Transverse colon (tissue), 4 donors: ENCODE data around the gene CAPN5. TPM values are rescaled to one million over a fixed set of nuclear protein-coding genes. Genes with fewer than 3 reads are reported as not detected.

Source experiments
- DNase-seq: peaks from one replicate; pipeline ENCODE4 v3.0.0-alpha.2; 2019
- H3K27ac ChIP-seq, 4 donors: fragments of 200-600 bp; sonication (generic); 2 replicates each; pipeline ENCODE4 v1.5.1; 2016 to 2018; ENCODE audit warnings: inconsistent platforms in 4 of 4
- H3K27me3 ChIP-seq: fragments of 200-600 bp; sonication (generic); 2 replicates; pipeline ENCODE4 v1.5.1; 2017; ENCODE audit warnings: inconsistent platforms
- H3K36me3 ChIP-seq, 4 donors: fragments of 200-600 bp; sonication (generic); 2 replicates each; pipeline ENCODE4 v1.5.1; 2017 to 2019; ENCODE audit warnings: inconsistent platforms in 4 of 4
- H3K4me1 ChIP-seq, 4 donors: fragments of 200-600 bp; sonication (generic); 2 replicates each; pipeline ENCODE4 v1.5.1; 2017 to 2020; ENCODE audit warnings: inconsistent platforms in 4 of 4
- H3K4me3 ChIP-seq, 4 donors: fragments of 200-600 bp; sonication (generic); 1 replicate in 1 of 4; 2 replicates in 3 of 4; pipeline versions ENCODE4 v1.5.1 to v1.6.1; 2017 to 2019; ENCODE audit warnings: inconsistent platforms in 4 of 4
- H3K9me3 ChIP-seq, 2 donors: fragments of 200-600 bp; sonication (generic); 2 replicates each; pipeline ENCODE4 v1.5.1; 2017 to 2019; ENCODE audit warnings: inconsistent platforms in 2 of 2
- EP300 ChIP-seq: sonication (generic); formaldehyde crosslinking; IDR thresholded peaks from one replicate; pipeline ENCODE4 v1.6.1; 2017; ENCODE audit warnings: antibody characterized with exemption, low read depth
- POLR2A ChIP-seq: fragments of 450-650 bp; IDR thresholded peaks from one replicate; pipeline ENCODE4 v1.6.1; 2016; ENCODE audit warnings: antibody characterized with exemption, mild to moderate bottlenecking, moderate library complexity
- POLR2AphosphoS5 ChIP-seq, 3 donors: sonication (generic); formaldehyde crosslinking; IDR thresholded peaks; one replicate each; pipeline ENCODE4 v1.6.1; 2016; ENCODE audit warnings: antibody characterized with exemption in 3 of 3
- WGBS, 2 donors: methylation state at CpG; one replicate each; pipeline ENCODE4 v1.1.5; 2018; ENCODE audit warnings: low coverage in 1 of 2; 5-methylcytosine and 5-hydroxymethylcytosine counted together
- in situ Hi-C, 4 donors: fragments of 200-750 bp; cut with MboI; loops; one replicate each; pipeline versions ENCODE4 v1.15.0 to v1.15.1; 2017; ENCODE audit warnings: low sequenced_read_pairs in 3 of 4, low pct_ligation_motif_present in 1 of 4, low pct_unique_long_range_greater_than_20kb in 1 of 4
- intact Hi-C: fragments of 100-400 bp; cut with DNase I; formaldehyde crosslinking; loops from one replicate; pipeline ENCODE4 v1.15.1; 2023; ENCODE audit warnings: low total_unique reads
- total RNA-seq, 4 donors: library from RNA; depleted of rRNA; stranded (reverse); fragments of >200 nt; gene quantifications; one replicate each; pipeline ENCODE4 v1.1.0, GENCODE V29; 2016
- TF ChIP-seq, protein P1 (sequence below), 5 experiments: fragments of 200-600 bp in 3 of 5; fragments of 450-650 bp in 2 of 5; sonication (generic) in 3 of 5; IDR thresholded peaks; 1 replicate in 2 of 5; 2 replicates in 3 of 5; pipeline ENCODE4 v1.5.1; 2016 to 2017; ENCODE audit warnings: antibody characterized with exemption in 5 of 5, inconsistent platforms in 3 of 5, mild to moderate bottlenecking in 2 of 5, moderate library complexity in 1 of 5

CAPN5 gene
- total RNA-seq, 4 donors from 2014 or later: 210 to 290 (median 214) TPM

DNA sequence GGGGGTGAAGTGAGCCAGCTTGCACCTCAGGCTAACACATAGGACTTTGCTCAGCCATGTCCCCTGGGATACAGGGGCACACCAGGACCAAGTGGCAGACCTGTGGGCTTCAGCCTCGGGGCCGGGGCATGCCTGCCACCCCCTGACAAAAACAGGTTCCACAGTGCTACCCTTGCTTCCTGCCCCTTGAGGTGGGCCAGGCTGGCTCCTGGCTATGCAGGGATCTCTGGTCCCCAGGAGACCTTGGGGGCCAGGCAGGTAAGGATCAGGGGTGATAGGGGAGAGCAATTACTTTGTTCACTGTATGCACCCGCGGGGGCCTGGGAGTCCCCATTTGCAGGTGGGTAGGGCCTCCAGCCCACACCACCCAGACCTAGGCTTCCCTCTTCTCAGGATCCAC lies 58.9 kb downstream of the CAPN5 start:
- H3K4me3 ChIP-seq: no peak overlapping the region
- intact Hi-C loops: loop anchor here (10.0 kb wide), 1 partner anchor 59 kb away; no protein-coding TSS in a partner anchor

DNA sequence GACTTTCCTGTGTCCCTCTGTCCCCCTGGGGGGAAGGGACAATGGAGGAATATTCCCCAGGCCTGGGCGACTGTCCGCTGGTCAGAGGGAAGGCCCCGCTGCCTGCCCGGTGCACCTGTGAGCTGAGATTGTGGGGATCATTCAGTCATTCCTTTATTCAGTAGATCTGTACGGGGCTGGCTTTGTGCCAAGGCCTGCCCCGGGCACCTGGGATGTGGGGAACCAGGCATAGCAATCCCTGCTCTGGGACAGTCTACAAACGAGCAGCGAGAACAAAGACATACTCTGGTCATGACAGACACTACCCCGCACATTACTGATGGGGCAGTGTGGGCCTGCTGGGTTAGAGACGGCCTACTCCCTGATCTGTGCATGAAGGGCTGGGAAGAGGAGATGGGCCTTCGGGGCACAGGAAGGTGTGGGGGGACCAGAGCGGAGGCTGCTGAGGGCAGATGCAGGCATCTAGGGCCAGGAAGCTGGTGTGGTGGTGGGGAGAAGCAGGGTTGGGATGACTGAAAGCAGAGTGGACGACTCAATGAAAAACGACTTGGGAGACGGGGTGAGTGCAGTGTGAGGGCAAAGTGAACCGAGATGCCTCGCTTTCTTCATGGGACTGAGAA lies 59.5 kb downstream of the CAPN5 start:
- 50 to 60% methylated on average over 1 to 17 of the region's 17 CpGs for WGBS, 2 donors
- TF ChIP-seq POLR2AphosphoS5 (IDR thresholded peaks at IDR 0.05) (peak in 1 of 3 donors; percentile 42), POLR2A (no peak)
- H3K4me1 ChIP-seq: peaks cover 9 to 28% (median 15%) of the 10 kb centered on the region in 4 donors
- H3K27me3 ChIP-seq: no peaks in the 10 kb centered on the region
- peaks cover 0 to 10% (median 1%) of the 10 kb centered on the region in 4 donors for H3K36me3 ChIP-seq
- H3K4me3 ChIP-seq: no peak overlapping the region
- intact Hi-C loops (loop anchor here (10.0 kb wide), 1 partner anchor 59 kb away; no protein-coding TSS in a partner anchor), in situ Hi-C loops (no loop called here)
- no peak overlapping the region for H3K27ac ChIP-seq
- H3K9me3 ChIP-seq: no peaks in the 10 kb centered on the region
- no peak for DNase-seq

More for the DNA sequence above, 58.9 kb downstream of the CAPN5 start:
- DNase-seq: no peak
- peaks cover 9 to 22% (median 15%) of the 10 kb centered on the region in 4 donors for H3K4me1 ChIP-seq
- no peak overlapping the region for H3K27ac ChIP-seq
- in situ Hi-C loops: no loop called here
- H3K36me3 ChIP-seq: peaks cover 0 to 14% (median 4%) of the 10 kb centered on the region in 4 donors
- no peaks in the 10 kb centered on the region for H3K27me3 ChIP-seq
- TF ChIP-seq POLR2A (no peak), POLR2AphosphoS5 (IDR thresholded peaks at IDR 0.05) (no peak), EP300 (no peak)
- TF ChIP-seq, protein P1, sequence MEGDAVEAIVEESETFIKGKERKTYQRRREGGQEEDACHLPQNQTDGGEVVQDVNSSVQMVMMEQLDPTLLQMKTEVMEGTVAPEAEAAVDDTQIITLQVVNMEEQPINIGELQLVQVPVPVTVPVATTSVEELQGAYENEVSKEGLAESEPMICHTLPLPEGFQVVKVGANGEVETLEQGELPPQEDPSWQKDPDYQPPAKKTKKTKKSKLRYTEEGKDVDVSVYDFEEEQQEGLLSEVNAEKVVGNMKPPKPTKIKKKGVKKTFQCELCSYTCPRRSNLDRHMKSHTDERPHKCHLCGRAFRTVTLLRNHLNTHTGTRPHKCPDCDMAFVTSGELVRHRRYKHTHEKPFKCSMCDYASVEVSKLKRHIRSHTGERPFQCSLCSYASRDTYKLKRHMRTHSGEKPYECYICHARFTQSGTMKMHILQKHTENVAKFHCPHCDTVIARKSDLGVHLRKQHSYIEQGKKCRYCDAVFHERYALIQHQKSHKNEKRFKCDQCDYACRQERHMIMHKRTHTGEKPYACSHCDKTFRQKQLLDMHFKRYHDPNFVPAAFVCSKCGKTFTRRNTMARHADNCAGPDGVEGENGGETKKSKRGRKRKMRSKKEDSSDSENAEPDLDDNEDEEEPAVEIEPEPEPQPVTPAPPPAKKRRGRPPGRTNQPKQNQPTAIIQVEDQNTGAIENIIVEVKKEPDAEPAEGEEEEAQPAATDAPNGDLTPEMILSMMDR (IDR thresholded peaks at IDR 0.05): no peak
- 62% methylated on average over 4 of the region's 4 CpGs; no CpG with 5 or more reads in 1 of the 2 donors for WGBS, 2 donors
- H3K9me3 ChIP-seq: no peaks in the 10 kb centered on the region

DNA sequence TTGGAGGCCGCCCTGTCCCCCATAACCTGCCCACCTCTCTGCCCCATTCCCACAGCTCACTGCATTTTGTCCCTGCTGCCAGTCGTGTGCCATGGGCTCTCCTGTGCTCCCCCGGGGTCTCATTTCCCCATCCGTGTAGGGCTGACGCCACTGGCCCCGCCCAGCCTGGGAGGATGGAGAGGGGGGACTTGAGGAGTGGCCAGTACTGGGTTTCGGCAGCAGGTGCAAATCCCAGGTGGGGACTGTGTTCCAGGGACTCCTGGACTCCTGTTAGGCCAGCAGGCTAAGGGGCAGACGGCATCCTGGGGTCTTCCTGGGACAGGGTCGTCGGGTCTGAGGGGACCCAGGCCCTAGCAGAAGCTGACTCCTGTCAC lies 60.1 kb downstream of the CAPN5 start:
- peaks cover 0 to 10% (median 0%) of the 10 kb centered on the region in 4 donors for H3K36me3 ChIP-seq
- no peak for DNase-seq
- peaks cover 9 to 28% (median 15%) of the 10 kb centered on the region in 4 donors for H3K4me1 ChIP-seq
- H3K27me3 ChIP-seq: no peaks in the 10 kb centered on the region
- in situ Hi-C loops (no loop called here), intact Hi-C loops (loop anchor here (10.0 kb wide), 1 partner anchor 58 kb away; no protein-coding TSS in a partner anchor)
- 13% methylated on average over 10 of the region's 10 CpGs; no CpG with 5 or more reads in 1 of the 2 donors for WGBS, 2 donors
- H3K27ac ChIP-seq: peak overlapping the region in 1 of 4 donors; percentile 2
- no peak for TF ChIP-seq POLR2A
- no peak for TF ChIP-seq POLR2AphosphoS5 (IDR thresholded peaks at IDR 0.05)
- TF ChIP-seq EP300: no peak
- TF ChIP-seq, protein P1 (IDR thresholded peaks at IDR 0.05): no peak
- H3K4me3 ChIP-seq: peak overlapping the region in 3 of 4 donors; percentile 6 to 47 (median 29)
- H3K9me3 ChIP-seq: no peaks in the 10 kb centered on the region

DNA sequence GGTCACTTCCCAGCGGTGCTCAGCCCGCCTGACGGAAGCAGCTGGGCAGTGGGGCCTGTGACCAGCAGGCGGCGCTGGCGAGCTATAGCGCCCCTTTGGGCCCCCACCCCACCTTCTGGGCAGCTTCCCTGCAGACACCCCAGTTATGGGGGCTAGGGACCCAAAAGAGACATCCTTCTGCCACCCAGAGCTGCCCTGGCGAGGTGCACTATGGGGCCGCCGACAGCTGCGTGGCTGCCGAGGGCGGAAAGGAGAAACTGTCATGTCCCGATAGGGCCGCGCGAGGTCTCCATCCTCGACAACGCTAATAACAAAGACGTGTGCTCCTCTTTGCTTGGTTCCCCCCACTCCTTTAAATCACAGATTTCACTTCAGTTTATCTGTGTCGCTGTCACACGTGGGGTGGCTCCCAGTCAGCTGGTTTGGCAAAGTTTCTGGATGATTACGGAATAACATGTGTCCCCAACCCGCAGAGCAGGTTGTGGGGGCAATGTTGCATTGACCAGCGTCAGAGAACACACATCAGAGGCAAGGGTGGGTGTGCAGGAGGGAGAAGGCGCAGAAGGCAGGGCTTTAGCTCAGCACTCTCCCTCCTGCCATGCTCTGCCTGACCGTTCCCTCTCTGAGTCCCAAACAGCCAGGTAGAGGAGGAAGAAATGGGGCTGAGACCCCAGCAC lies 60.6 kb downstream of the CAPN5 start:
- Histone ChIP-seq H3K27me3 (no peaks in the 10 kb centered on the region), H3K27ac (peak overlapping the region in 2 of 4 donors; percentile 2 to 8), H3K9me3 (no peaks in the 10 kb centered on the region), H3K36me3 (peaks cover 0 to 7% (median 0%) of the 10 kb centered on the region in 4 donors), H3K4me1 (peaks cover 9 to 28% (median 15%) of the 10 kb centered on the region in 4 donors), H3K4me3 (peak overlapping the region; percentile 2 to 47 (median 18))
- TF ChIP-seq POLR2A (peak; percentile 3), POLR2AphosphoS5 (IDR thresholded peaks at IDR 0.05) (no peak)
- TF ChIP-seq, protein P1 (IDR thresholded peaks at IDR 0.05): peak; percentile 99 to 100 (median 99)
- peak; percentile 68 for DNase-seq
- intact Hi-C loops (loop anchor here (10.0 kb wide), 1 partner anchor 57 kb away; no protein-coding TSS in a partner anchor), in situ Hi-C loops (no loop called here)
- 8% methylated on average over 26 of the region's 27 CpGs; no CpG with 5 or more reads in 1 of the 2 donors for WGBS, 2 donors
